Thyroid gland (tissue), 4 donors: Measurements from ENCODE around the gene TMEM117.

ENCODE experiments used
- POLR2A ChIP-seq, 2 donors: fragments of 450-650 bp; IDR thresholded peaks; one replicate each; pipeline ENCODE4 v1.6.1; 2017; ENCODE audit warnings: antibody characterized with exemption in 2 of 2, mild to moderate bottlenecking in 2 of 2, moderate library complexity in 1 of 2
- TF ChIP-seq, protein P1 (sequence below), 6 experiments: fragments of 200-600 bp in 3 of 6; fragments of 450-650 bp in 3 of 6; sonication (generic) in 3 of 6; IDR thresholded peaks; one replicate each; pipeline ENCODE4 v1.5.1; 2016 to 2019; ENCODE audit warnings: antibody characterized with exemption in 6 of 6, mild to moderate bottlenecking in 2 of 6, inconsistent platforms in 1 of 6, moderate library complexity in 1 of 6

DNA sequence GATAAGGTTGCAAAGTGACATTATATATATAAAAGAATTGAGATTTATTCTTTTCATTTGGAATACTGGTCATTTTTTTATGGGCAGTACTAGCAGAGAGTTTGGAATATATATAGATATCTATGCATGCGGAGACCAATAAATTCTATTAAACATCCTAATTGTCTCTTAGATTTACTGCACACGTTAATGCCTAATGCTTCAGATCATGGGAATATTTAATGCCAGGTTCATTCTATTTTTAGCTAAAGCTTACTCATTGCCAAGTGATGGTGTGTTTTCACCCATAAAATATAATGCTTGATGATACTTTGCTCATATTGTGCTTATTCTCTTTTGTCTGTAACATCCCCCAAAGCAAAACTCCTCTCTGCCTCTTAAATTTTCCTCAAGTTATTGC, 264.4 kb downstream of the TMEM117 start:
- no peak for TF ChIP-seq POLR2A (IDR thresholded peaks at IDR 0.05)
- TF ChIP-seq, protein P1, sequence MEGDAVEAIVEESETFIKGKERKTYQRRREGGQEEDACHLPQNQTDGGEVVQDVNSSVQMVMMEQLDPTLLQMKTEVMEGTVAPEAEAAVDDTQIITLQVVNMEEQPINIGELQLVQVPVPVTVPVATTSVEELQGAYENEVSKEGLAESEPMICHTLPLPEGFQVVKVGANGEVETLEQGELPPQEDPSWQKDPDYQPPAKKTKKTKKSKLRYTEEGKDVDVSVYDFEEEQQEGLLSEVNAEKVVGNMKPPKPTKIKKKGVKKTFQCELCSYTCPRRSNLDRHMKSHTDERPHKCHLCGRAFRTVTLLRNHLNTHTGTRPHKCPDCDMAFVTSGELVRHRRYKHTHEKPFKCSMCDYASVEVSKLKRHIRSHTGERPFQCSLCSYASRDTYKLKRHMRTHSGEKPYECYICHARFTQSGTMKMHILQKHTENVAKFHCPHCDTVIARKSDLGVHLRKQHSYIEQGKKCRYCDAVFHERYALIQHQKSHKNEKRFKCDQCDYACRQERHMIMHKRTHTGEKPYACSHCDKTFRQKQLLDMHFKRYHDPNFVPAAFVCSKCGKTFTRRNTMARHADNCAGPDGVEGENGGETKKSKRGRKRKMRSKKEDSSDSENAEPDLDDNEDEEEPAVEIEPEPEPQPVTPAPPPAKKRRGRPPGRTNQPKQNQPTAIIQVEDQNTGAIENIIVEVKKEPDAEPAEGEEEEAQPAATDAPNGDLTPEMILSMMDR (IDR thresholded peaks at IDR 0.05): no peak
